GM12878 (cell line): ENCODE results near the gene PTPRD. TPM values are rescaled to one million over a fixed set of nuclear protein-coding genes. Genes with fewer than 3 reads are reported as not detected.

Experiments used
- ATAC-seq: fragments of 200-7000 bp; cut with Tn5 transposase; 3 replicates; pipeline ENCODE4 v1.9.1; 2020; ENCODE audit warnings: mild to moderate bottlenecking, moderate library complexity
- BruUV-seq: library from RNA; stranded (reverse); fragments of 400-500 nt; replicated peaks from 2 replicates; lab custom pipeline; 2021; lab: Mats Ljungman, UMichigan
- CTCF ChIA-PET: fragments of 300-600 bp; sonication (Branson Sonifier 250); formaldehyde crosslinking; extraction: SDS; loops from one replicate; lab custom pipeline; 2021; ENCODE audit warnings: inconsistent platforms; lab: Yijun Ruan, JAX
- POLR2A ChIA-PET: fragments of 350-600 bp; formaldehyde crosslinking; extraction: SDS; loops from one replicate; lab custom pipeline; 2021; ENCODE audit warnings: inconsistent platforms; lab: Charles Lee
- RAD21 ChIA-PET: fragments of 300-600 bp; sonication (Branson Sonifier 250); formaldehyde crosslinking; loops from one replicate; lab custom pipeline; 2023; ENCODE audit warnings: antibody characterized with exemption; ENCODE audit not compliant: unreplicated experiment; lab: Charles Lee
- SMC1A ChIA-PET: fragments of 300-600 bp; sonication (Branson Sonifier 250); formaldehyde crosslinking; loops from one replicate; lab custom pipeline; 2023; ENCODE audit not compliant: unreplicated experiment, uncharacterized antibody; lab: Charles Lee
- DNase-seq: peaks from one replicate; pipeline ENCODE4 v3.0.0-alpha.2; 2011; ENCODE audit warnings: low read depth, low spot score
- FAIRE-seq: peaks from 3 replicates; lab custom pipeline; 2011; peaks lifted over from hg19 to GRCh38; lab: Jason Lieb, UNC
- H2AFZ ChIP-seq: 2 replicates; pipeline ENCODE4 v1.6.0; 2011; ENCODE audit warnings: low read depth, low read length, control low read depth; ENCODE audit not compliant: control insufficient read depth
- H3K27ac ChIP-seq: 2 replicates; pipeline ENCODE4 v1.5.1; 2011; ENCODE audit warnings: control low read depth; ENCODE audit not compliant: control insufficient read depth, insufficient read depth
- H3K27me3 ChIP-seq, 2 experiments: replicated peaks in 1 of 2; 2 replicates each; pipeline versions ENCODE4 v1.6.0 to v1.6.1; 2011; ENCODE audit warnings: low read length in 1 of 2; ENCODE audit not compliant: control insufficient read depth in 2 of 2, insufficient read depth in 2 of 2
- H3K36me3 ChIP-seq, 2 experiments: 2 replicates each; pipeline ENCODE4 v1.5.1; 2011; ENCODE audit warnings: low read length in 1 of 2; ENCODE audit not compliant: control insufficient read depth in 2 of 2, insufficient read depth in 2 of 2
- H3K4me1 ChIP-seq: 2 replicates; pipeline ENCODE4 v1.6.1; 2011; ENCODE audit warnings: mild to moderate bottlenecking, low read length, moderate library complexity, mixed read lengths; ENCODE audit not compliant: control insufficient read depth, insufficient read depth
- H3K4me2 ChIP-seq: 2 replicates; pipeline ENCODE4 v1.6.0; 2011; ENCODE audit warnings: control low read depth; ENCODE audit not compliant: control insufficient read depth, insufficient read depth
- H3K4me3 ChIP-seq: fragments of 200-600 bp; sonication (generic); 2 replicates; pipeline ENCODE4 v1.5.1; 2016
- H3K79me2 ChIP-seq: 2 replicates; pipeline ENCODE4 v1.6.0; 2011; ENCODE audit warnings: low read length; ENCODE audit not compliant: control insufficient read depth, insufficient read depth
- H3K9ac ChIP-seq: 2 replicates; pipeline ENCODE4 v1.8.0; 2011; ENCODE audit warnings: low read length, control low read depth, mixed read lengths; ENCODE audit not compliant: control insufficient read depth, insufficient read depth
- H3K9me3 ChIP-seq: replicated peaks from 3 replicates; pipeline ENCODE4 v1.5.1; 2011; ENCODE audit warnings: mild to moderate bottlenecking, low read length; ENCODE audit not compliant: control insufficient read depth, insufficient read depth
- H4K20me1 ChIP-seq: 2 replicates; pipeline ENCODE4 v1.6.0; 2011; ENCODE audit not compliant: control insufficient read depth, insufficient read depth
- ATF3 ChIP-seq: IDR thresholded peaks from 2 replicates; pipeline ENCODE4 v1.6.1; 2011; ENCODE audit warnings: low read depth, mild to moderate bottlenecking, low read length, moderate library complexity, borderline replicate concordance; ENCODE audit errors: extremely low read depth
- CBX5 ChIP-seq: sonication (generic); IDR thresholded peaks from 2 replicates; pipeline ENCODE4 v1.6.1; 2016; ENCODE audit warnings: low read depth, moderate library complexity, mild to moderate bottlenecking, inconsistent platforms
- FOXM1 ChIP-seq: IDR thresholded peaks from 2 replicates; pipeline ENCODE4 v1.6.1; 2012; ENCODE audit warnings: low read depth, mild to moderate bottlenecking, inconsistent platforms, low read length, moderate library complexity
- HDGF ChIP-seq: fragments of 450-650 bp; IDR thresholded peaks from 2 replicates; pipeline ENCODE4 v1.6.1; 2016; ENCODE audit warnings: antibody characterized with exemption
- LARP7 ChIP-seq: fragments of 450-650 bp; IDR thresholded peaks from 2 replicates; pipeline ENCODE4 v1.6.1; 2017; ENCODE audit warnings: mild to moderate bottlenecking
- MTA3 ChIP-seq: IDR thresholded peaks from 2 replicates; pipeline ENCODE4 v1.6.1; 2012; ENCODE audit warnings: low read length, inconsistent platforms, borderline replicate concordance
- NR2C2 ChIP-seq: IDR thresholded peaks from 2 replicates; pipeline ENCODE4 v1.6.1; 2011; ENCODE audit warnings: borderline replicate concordance, low read depth; ENCODE audit not compliant: control insufficient read depth, insufficient read length
- SMARCA5 ChIP-seq: fragments of 450-650 bp; IDR thresholded peaks from 2 replicates; pipeline ENCODE4 v1.6.1; 2017; ENCODE audit warnings: mild to moderate bottlenecking
- SMC3 ChIP-seq: IDR thresholded peaks from 2 replicates; pipeline ENCODE4 v1.6.1; 2011; ENCODE audit warnings: low read length, improper control_type of control experiment, borderline replicate concordance
- ZBTB11 ChIP-seq: fragments of 450-650 bp; formaldehyde crosslinking; IDR thresholded peaks from 2 replicates; pipeline ENCODE4 v1.5.0; 2022; ENCODE audit warnings: mild to moderate bottlenecking, missing genetic modification characterization
- ZBTB33 ChIP-seq: fragments of 450-650 bp; IDR thresholded peaks from 2 replicates; pipeline ENCODE4 v1.6.1; 2017; ENCODE audit warnings: mild to moderate bottlenecking
- ZNF622 ChIP-seq: fragments of 450-650 bp; IDR thresholded peaks from 2 replicates; pipeline ENCODE4 v1.6.1; 2017; ENCODE audit warnings: mild to moderate bottlenecking, inconsistent platforms
- WGBS: methylation state at CpG from one replicate; pipeline ENCODE4 v1.1.6; 2016; ENCODE audit warnings: low lambda C conversion rate; ENCODE audit not compliant: insufficient replicate concordance, insufficient coverage; ENCODE audit errors: missing lambda C conversion rate; 5-methylcytosine and 5-hydroxymethylcytosine counted together
- in situ Hi-C: fragments of 300-500 bp; cut with MboI; formaldehyde crosslinking; loops from 9 replicates; pipeline ENCODE4 v1.14.3; 2018; ENCODE audit warnings: mixed read lengths
- intact Hi-C: fragments of 100-400 bp; cut with micrococcal nuclease; formaldehyde crosslinking; loops from one replicate; pipeline ENCODE4 v1.14.2; 2022; ENCODE audit not compliant: unreplicated experiment
- polyA plus RNA-seq, 11 experiments: library from polyadenylated mRNA; depleted of rRNA in 4 of 11; unstranded in 6 of 11; stranded (reverse) in 5 of 11; fragments of >200 nt; fragmentation: Nextera tagmentation in 4 of 11; fragmentation: Illumina TruSeq in 1 of 11; extraction: Ambion mirVana in 4 of 11; extraction: Trizol in 1 of 11; gene quantifications; 1 replicate in 1 of 11; 2 replicates in 10 of 11; pipeline versions ENCODE4 v1.2.1 to v1.2.3, GENCODE V29; 2011 to 2016; ENCODE audit warnings: inconsistent platforms in 2 of 11, missing spikeins in 2 of 11, low read depth in 1 of 11
- total RNA-seq, 4 experiments: library from RNA; depleted of rRNA in 3 of 4; stranded (reverse); fragments of >200 nt in 3 of 4; fragmentation: Illumina TruSeq in 1 of 4; extraction: Trizol in 1 of 4; gene quantifications; 2 replicates each; pipeline versions ENCODE4 v1.2.1 to v1.2.3, GENCODE V29; 2013 to 2021

Gene PTPRD
- total and polyA plus RNA-seq, 10 of the 15 experiments (the other 5 are each of a cell fraction or from before 2014, with no cell fraction given), result under 0.01 to 0.05 (median 0.01) TPM; not detected in 7

- intact Hi-C loops (no loop called here), in situ Hi-C loops (no loop called here)
- Histone ChIP-seq H3K36me3 (no peaks in the 10 kb centered on the region), H3K27ac (no peak overlapping the region), H3K4me2 (no peak overlapping the region), H3K4me1 (no peaks in the 10 kb centered on the region), H3K9me3 (no peaks in the 10 kb centered on the region), H3K79me2 (no peaks in the 10 kb centered on the region), H3K27me3 (no peaks in the 10 kb centered on the region), H2AFZ (no peak overlapping the region), H3K9ac (no peak overlapping the region), H3K4me3 (no peak overlapping the region), H4K20me1 (no peaks in the 10 kb centered on the region)
- SMC1A ChIA-PET, result no interaction called here
- no TSS peak for BruUV-seq
- TF ChIP-seq FOXM1 (no peak), SMARCA5 (no peak), LARP7 (no peak), HDGF (no peak), MTA3 (no peak), ZBTB33 (no peak), SMC3 (no peak), ZBTB11 (CRISPR knock-in tag) (no peak), CBX5 (no peak), NR2C2 (no peak), ZNF622 (no peak), ATF3 (no peak)
- 3% methylated on average over 1 of the region's 1 CpG for WGBS
- POLR2A ChIA-PET, result no interaction called here
- RAD21 ChIA-PET, result no interaction called here
- CTCF ChIA-PET, result no interaction called here
- no peak for ATAC-seq
- DNase-seq, result no peak
- FAIRE-seq, result no peak
Observed at GRCh38 chr9:9202276-9202675, 1410.5 kb downstream of the PTPRD start.
